ENCODE data around the gene MAPK8IP3. TPM values are rescaled to one million over a fixed set of nuclear protein-coding genes. Genes with fewer than 3 reads are reported as not detected.

The MAPK8IP3 gene
- total RNA-seq, 2 experiments from 2014 or later: 290 to 297 TPM

- no peak for DNase-seq
- no peaks in the 10 kb centered on the region for H3K9me3 ChIP-seq (ENCODE audit: control insufficient read depth in 1 of 2, insufficient read depth in 1 of 2, low read length in 2 of 2)
- ChIA-PET POLR2A (interaction anchor here (1.2 kb wide), 2 partner anchors 11 to 61 kb away, joined by 3 to 6 read pairs; partner anchors contain the start of genes NUBP2 and SPSB3), CTCF (interaction anchor here (0.7 kb wide), 1 partner anchor 269 kb away, joined by 4 read pairs; no protein-coding TSS in a partner anchor)
- peaks cover 12% of the 10 kb centered on the region for H3K36me3 Mint-ChIP-seq (ENCODE audit: low read depth)
- no peaks in the 10 kb centered on the region for H3K27me3 Mint-ChIP-seq
- H3K4me1 ChIP-seq (ENCODE audit: insufficient read depth, low read length): peaks cover 50% of the 10 kb centered on the region
- no peak overlapping the region for H3K27ac ChIP-seq (ENCODE audit: low read depth in 1 of 2, low read length in 2 of 2)
- no peak for ATAC-seq (ENCODE audit: poor library complexity)
- peaks cover 35% of the 10 kb centered on the region for H3K4me1 Mint-ChIP-seq (ENCODE audit: low read depth)
- H3K27me3 ChIP-seq (ENCODE audit: control insufficient read depth in 1 of 2, insufficient read depth in 2 of 2, low read length in 2 of 2): no peaks in the 10 kb centered on the region
- H3K4me3 Mint-ChIP-seq: no peak overlapping the region
- no peaks in the 10 kb centered on the region for H3K9me3 Mint-ChIP-seq
- H3K4me3 ChIP-seq (ENCODE audit: low read length): no peak overlapping the region
- no peak for TF ChIP-seq CTCF (IDR thresholded peaks at IDR 0.05)
- no peak overlapping the region for H3K27ac Mint-ChIP-seq
- intact Hi-C loops (cut with DNase I, micrococcal nuclease): no loop called here
- H3K36me3 ChIP-seq (ENCODE audit: insufficient read depth, low read length): peaks cover 19% of the 10 kb centered on the region
These were observed 15.4 kb downstream of the MAPK8IP3 start for GRCh38 chr16:1721372-1721771.

GRCh38 chr16:1723450-1724147 is 17.6 kb downstream of the MAPK8IP3 start:
- Mint-ChIP-seq H3K9me3 (no peaks in the 10 kb centered on the region), H3K27me3 (no peaks in the 10 kb centered on the region), H3K4me1 (ENCODE audit: low read depth) (peaks cover 45% of the 10 kb centered on the region), H3K4me3 (peak overlapping the region; percentile 5), H3K27ac (peak overlapping the region; percentile 61), H3K36me3 (ENCODE audit: low read depth) (peaks cover 26% of the 10 kb centered on the region)
- Histone ChIP-seq H3K27me3 (ENCODE audit: control insufficient read depth in 1 of 2, insufficient read depth in 2 of 2, low read length in 2 of 2) (no peaks in the 10 kb centered on the region), H3K27ac (ENCODE audit: low read depth in 1 of 2, low read length in 2 of 2) (no peak overlapping the region), H3K36me3 (ENCODE audit: insufficient read depth, low read length) (peaks cover 40% of the 10 kb centered on the region), H3K4me3 (ENCODE audit: low read length) (no peak overlapping the region), H3K4me1 (ENCODE audit: insufficient read depth, low read length) (peaks cover 51% of the 10 kb centered on the region), H3K9me3 (ENCODE audit: control insufficient read depth in 1 of 2, insufficient read depth in 1 of 2, low read length in 2 of 2) (no peaks in the 10 kb centered on the region)
- CTCF ChIA-PET: interaction anchor here (0.9 to 1.2 kb wide), 3 partner anchors 30 to 360 kb away, joined by 3 to 4 read pairs (median 3); partner anchors contain the start of gene JPT2
- intact Hi-C loops (cut with DNase I, micrococcal nuclease): loop anchor here in 1 of 2 experiments (1.0 kb wide), 1 partner anchor 17 kb away; the partner anchor contains the start of gene MAPK8IP3
- ATAC-seq (ENCODE audit: poor library complexity) (peak; percentile 41), DNase-seq (peak in 12 of 14 experiments; percentile 14 to 70 (median 39))
- POLR2A ChIA-PET: no interaction called here
- TF ChIP-seq CTCF (IDR thresholded peaks at IDR 0.05): peak; percentile 91

GRCh38 chr16:1724491-1724890 is 18.5 kb downstream of the MAPK8IP3 start:
- Histone ChIP-seq H3K4me3 (ENCODE audit: low read length) (no peak overlapping the region), H3K9me3 (ENCODE audit: control insufficient read depth in 1 of 2, insufficient read depth in 1 of 2, low read length in 2 of 2) (no peaks in the 10 kb centered on the region), H3K36me3 (ENCODE audit: insufficient read depth, low read length) (peaks cover 47% of the 10 kb centered on the region), H3K27ac (ENCODE audit: low read depth in 1 of 2, low read length in 2 of 2) (no peak overlapping the region), H3K4me1 (ENCODE audit: insufficient read depth, low read length) (peaks cover 44% of the 10 kb centered on the region), H3K27me3 (ENCODE audit: control insufficient read depth in 1 of 2, insufficient read depth in 2 of 2, low read length in 2 of 2) (no peaks in the 10 kb centered on the region)
- H3K4me1 Mint-ChIP-seq (ENCODE audit: low read depth): peaks cover 38% of the 10 kb centered on the region
- no peak for ATAC-seq (ENCODE audit: poor library complexity)
- no peak for TF ChIP-seq CTCF (IDR thresholded peaks at IDR 0.05)
- POLR2A ChIA-PET: no interaction called here
- intact Hi-C loops (cut with DNase I, micrococcal nuclease): no loop called here
- DNase-seq: no peak
- H3K27ac Mint-ChIP-seq: no peak overlapping the region
- H3K27me3 Mint-ChIP-seq: no peaks in the 10 kb centered on the region
- H3K36me3 Mint-ChIP-seq (ENCODE audit: low read depth): peaks cover 35% of the 10 kb centered on the region
- no peaks in the 10 kb centered on the region for H3K9me3 Mint-ChIP-seq
- CTCF ChIA-PET: interaction anchor here (0.9 to 1.2 kb wide), 2 partner anchors 46 to 361 kb away, joined by 3 to 4 read pairs; partner anchors contain the start of gene JPT2
- H3K4me3 Mint-ChIP-seq: no peak overlapping the region
